NOMO-1 treated with dmso at 0.1 percent for 144 hours (cell line): ENCODE results near the gene C1QTNF9B.

Source experiments
- DNase-seq: peaks from one replicate; lab custom pipeline; 2025; ENCODE audit not compliant: unreplicated experiment; lab: John Stamatoyannopoulos, UW

The C1QTNF9B gene

GRCh38 chr13:23859455-23859854 lies 37.8 kb downstream of the C1QTNF9B start:
- DNase-seq: no peak

DNA sequence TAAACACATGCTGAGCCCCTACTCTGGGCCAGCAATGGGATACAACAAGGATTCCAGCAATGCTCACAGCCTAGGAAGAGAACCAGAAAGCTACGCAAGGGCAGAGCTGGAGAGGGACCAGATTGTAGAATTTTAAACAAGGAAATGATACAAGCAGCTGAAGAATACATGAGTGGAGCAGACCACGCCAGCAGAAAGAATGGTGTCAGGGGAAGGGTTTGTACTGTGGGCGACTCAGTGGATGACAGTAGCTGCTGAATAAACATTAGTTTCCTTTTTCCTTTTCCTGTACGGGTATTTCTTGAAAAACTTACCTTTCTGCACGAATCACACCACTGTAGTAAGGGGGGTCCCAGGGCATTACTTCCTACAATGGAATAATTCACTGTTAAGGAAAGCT lies 38.8 kb downstream of the C1QTNF9B start:
- DNase-seq: no peak

GRCh38 chr13:23856008-23856750 lies 41.1 kb downstream of the C1QTNF9B start:
- DNase-seq: no peak

GRCh38 chr13:23855360-23855759 lies 41.9 kb downstream of the C1QTNF9B start:
- DNase-seq: no peak

- no peak for DNase-seq
These were observed 45.0 kb downstream of the C1QTNF9B start for GRCh38 chr13:23852351-23852750.

- DNase-seq: no peak
These were observed 46.2 kb downstream of the C1QTNF9B start for GRCh38 chr13:23851106-23851505.

DNA sequence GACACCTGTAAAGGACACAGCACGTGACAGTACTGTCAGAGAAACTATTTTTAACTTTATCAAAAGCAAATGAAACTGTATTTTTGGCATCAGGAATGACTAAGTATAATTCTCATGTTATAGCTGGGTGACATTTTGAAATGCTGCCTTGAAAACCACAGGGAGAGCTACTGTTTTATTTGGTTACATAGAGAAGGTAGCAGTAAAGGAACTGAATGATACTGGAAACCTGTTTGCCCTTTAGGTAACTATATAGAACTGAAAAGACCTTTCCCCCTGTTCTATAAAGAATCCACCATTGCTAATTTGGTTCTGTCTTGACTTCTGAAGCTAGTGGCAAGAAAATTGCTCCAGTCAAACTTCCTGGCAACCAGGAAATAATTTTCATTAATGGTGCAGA lies 47.2 kb downstream of the C1QTNF9B start:
- DNase-seq: no peak

- DNase-seq: no peak
These were observed 47.6 kb downstream of the C1QTNF9B start for GRCh38 chr13:23849670-23850069.

DNA sequence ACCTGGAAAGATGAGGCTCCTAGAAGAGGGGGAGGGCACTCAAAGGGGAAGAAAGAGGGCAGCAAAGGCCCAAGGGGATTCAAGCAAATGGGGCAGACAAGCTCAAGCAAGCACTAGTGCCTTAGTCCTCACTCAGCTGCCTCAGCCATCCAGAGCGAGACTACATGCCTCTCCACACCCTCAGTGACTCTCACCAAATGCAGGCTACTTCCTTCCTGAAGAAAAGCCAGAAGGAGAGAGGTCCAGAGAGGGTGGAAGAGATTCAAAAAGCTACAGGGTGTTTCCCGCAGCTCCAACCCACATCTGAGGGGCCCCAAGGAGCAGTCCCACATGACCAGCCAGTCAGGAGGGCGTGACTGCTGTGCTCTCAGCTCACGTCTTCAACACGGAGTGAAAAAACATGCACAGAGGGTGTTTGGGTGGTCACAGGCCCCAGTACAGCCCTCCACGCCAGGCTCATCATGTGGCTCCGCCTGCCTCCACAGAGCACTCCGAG lies 48.6 kb downstream of the C1QTNF9B start:
- no peak for DNase-seq

DNA sequence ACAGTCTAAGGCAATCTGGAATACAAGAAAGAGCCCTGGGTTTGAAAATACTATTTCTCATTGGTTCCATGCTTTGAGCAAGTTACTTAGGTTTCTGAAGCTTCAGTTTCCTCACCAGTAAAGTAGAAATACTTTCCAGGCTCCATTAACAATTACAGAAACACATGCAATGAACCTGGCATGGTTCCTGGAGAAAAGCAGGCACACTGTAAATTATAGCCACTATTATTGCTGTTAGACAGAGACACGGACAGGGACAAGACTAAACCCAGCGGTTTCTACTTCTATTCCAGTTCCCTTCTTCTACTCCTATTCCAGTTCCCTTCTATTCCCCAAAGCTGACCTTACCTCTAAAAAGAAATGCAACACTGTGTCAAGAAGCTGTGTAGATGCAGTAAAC lies 49.3 kb downstream of the C1QTNF9B start:
- no peak for DNase-seq

- no peak for DNase-seq
These were observed 49.8 kb downstream of the C1QTNF9B start for GRCh38 chr13:23847497-23847896.

GRCh38 chr13:23845105-23845725 lies 52.1 kb downstream of the C1QTNF9B start:
- DNase-seq: no peak

DNA sequence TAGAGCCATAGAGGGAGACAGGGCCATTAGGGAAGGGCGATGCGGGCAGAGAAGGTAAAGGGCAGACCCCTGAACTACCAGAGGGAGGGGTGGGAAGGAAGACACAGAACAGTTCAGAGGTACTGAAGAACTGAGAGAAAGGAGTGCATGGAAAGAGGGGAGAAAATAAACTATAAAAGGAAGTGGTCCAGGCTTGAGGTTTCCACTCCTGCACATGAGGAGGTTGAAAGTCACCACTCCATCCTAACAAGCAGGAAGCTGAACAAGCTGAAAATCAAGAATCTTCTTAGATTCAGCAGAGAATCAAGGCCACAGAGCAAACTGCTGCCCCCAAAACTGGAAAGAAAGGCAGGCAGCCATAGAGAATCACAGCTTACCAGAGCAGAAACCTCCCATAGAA lies 53.2 kb downstream of the C1QTNF9B start:
- no peak for DNase-seq

- no peak for DNase-seq
These were observed 53.9 kb downstream of the C1QTNF9B start for GRCh38 chr13:23843436-23843835.

DNA sequence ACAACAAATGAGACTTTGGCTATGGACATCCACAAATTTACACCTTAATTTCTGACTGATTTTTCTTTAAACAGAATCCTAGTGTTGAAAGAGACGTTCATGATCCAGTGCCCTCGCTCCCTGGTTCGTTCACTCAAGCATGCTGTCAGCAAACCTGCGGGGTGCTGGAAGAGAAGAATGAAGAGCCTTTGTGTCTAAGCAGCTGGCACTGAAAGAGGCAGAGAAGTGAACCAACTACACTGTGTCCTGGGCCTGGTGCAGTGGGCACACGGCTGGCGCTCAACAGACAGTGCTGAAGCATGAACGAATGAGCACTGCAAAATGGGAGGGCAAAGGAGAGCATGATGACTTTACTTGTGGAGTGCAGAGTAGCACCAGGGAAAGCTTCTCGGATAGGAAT lies 54.9 kb downstream of the C1QTNF9B start:
- DNase-seq: no peak
